ENCODE results near the gene KCNMB1. TPM values are rescaled to one million over a fixed set of nuclear protein-coding genes. Genes with fewer than 3 reads are reported as not detected.

KCNMB1 gene
- total and polyA plus RNA-seq, 2 of the 13 experiments (the other 11 are each of a cell fraction or from before 2014, with no cell fraction given) = not detected

DNA sequence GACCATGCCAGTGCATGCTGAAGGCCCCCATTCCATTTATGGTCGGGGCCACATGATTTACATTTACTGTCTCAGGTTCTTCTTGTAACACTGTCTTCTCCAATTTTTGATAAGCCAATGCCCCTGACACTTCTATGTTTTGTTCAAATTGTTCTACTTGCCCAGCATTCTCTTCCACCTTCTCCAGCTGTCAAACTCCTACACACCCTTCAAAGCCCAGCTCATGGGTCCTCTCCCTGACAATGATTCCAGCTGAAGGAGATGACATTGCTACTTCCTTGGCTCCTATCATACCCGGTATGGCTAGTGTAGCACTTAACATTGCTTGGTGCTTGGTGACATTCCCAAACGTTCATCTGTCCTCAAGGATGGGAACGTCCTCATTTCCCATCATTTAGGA is 41.1 kb upstream of the KCNMB1 start:
- FAIRE-seq = no peak
- ChIA-PET CTCF (ENCODE audit: low intra/inter-chr PET ratio, low total read pairs) (no interaction called here), POLR2A (no interaction called here)
- in situ Hi-C loops (cut with HindIII; ENCODE audit: extremely low pct_ligation_motif_present, low pct_unique_long_range_greater_than_20kb) = loop anchor here (5.0 kb wide), 1 partner anchor 192 kb away; no protein-coding TSS in a partner anchor
- H3K4me3 ChIP-seq (replicated peaks in 1 of 3; ENCODE audit: insufficient read depth in 1 of 3, low read depth in 2 of 3, low read length in 3 of 3) = no peak overlapping the region
- H3K79me2 ChIP-seq (ENCODE audit: insufficient read depth, low read length) = no peaks in the 10 kb centered on the region
- intact Hi-C loops (cut with micrococcal nuclease; ENCODE audit: unreplicated experiment) = no loop called here
- H4K20me1 ChIP-seq (ENCODE audit: insufficient read depth, low read length) = no peaks in the 10 kb centered on the region
- no peak for ATAC-seq
- no peaks in the 10 kb centered on the region for H3K9me3 ChIP-seq (ENCODE audit: low read length)
- peaks cover 0 to 32% of the 10 kb centered on the region in 2 experiments; a peak in 3 of 5 replicates for H3K27me3 ChIP-seq (ENCODE audit: control insufficient read depth in 1 of 2, insufficient read depth in 2 of 2, low read length in 2 of 2)
- no peak overlapping the region for H2AFZ ChIP-seq (ENCODE audit: low read length)
- H3K36me3 ChIP-seq (replicated peaks in 1 of 2; ENCODE audit: control insufficient read depth in 1 of 2, insufficient read depth in 2 of 2, low read length in 2 of 2) = no peaks in the 10 kb centered on the region
- no peak for DNase-seq (ENCODE audit: low spot score)
- H3K27ac ChIP-seq (ENCODE audit: extremely low read length, insufficient read depth, low read length) = no peak overlapping the region
- no TSS peak for BruUV-seq (replicated peaks)
- H3K4me1 ChIP-seq (ENCODE audit: insufficient read depth, low read length) = no peaks in the 10 kb centered on the region
- no peak overlapping the region for H3K4me2 ChIP-seq (ENCODE audit: low read depth, low read length)
- no peak for TF ChIP-seq JDP2 (CRISPR knock-in tag; IDR thresholded peaks at IDR 0.05; ENCODE audit: borderline replicate concordance)
- no peak for TF ChIP-seq ELF4 (CRISPR knock-in tag; IDR thresholded peaks at IDR 0.05; ENCODE audit: borderline replicate concordance)
- no peak for TF ChIP-seq KLF16 (CRISPR knock-in tag; IDR thresholded peaks at IDR 0.05)
- no peak for TF ChIP-seq ZNF761 (CRISPR knock-in tag; conservative IDR thresholded peaks at IDR 0.05)
- no peak for TF ChIP-seq SKI (IDR thresholded peaks at IDR 0.05; ENCODE audit: partially characterized antibody)
- TF ChIP-seq, protein P1, sequence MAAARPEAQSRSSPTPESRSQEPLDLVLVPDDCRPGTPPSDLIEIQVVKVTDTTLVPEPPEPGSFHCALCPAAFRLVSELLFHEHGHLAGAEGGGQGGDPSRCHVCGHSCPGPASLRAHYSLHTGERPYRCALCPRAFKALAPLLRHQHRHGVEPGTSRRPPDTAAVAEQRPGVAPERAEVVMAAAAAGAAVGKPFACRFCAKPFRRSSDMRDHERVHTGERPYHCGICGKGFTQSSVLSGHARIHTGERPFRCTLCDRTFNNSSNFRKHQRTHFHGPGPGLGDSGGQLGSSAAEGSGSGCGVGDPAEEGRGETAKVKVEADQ (CRISPR knock-in tag; IDR thresholded peaks at IDR 0.05; ENCODE audit: borderline replicate concordance) = no peak
- TF ChIP-seq, protein P2, sequence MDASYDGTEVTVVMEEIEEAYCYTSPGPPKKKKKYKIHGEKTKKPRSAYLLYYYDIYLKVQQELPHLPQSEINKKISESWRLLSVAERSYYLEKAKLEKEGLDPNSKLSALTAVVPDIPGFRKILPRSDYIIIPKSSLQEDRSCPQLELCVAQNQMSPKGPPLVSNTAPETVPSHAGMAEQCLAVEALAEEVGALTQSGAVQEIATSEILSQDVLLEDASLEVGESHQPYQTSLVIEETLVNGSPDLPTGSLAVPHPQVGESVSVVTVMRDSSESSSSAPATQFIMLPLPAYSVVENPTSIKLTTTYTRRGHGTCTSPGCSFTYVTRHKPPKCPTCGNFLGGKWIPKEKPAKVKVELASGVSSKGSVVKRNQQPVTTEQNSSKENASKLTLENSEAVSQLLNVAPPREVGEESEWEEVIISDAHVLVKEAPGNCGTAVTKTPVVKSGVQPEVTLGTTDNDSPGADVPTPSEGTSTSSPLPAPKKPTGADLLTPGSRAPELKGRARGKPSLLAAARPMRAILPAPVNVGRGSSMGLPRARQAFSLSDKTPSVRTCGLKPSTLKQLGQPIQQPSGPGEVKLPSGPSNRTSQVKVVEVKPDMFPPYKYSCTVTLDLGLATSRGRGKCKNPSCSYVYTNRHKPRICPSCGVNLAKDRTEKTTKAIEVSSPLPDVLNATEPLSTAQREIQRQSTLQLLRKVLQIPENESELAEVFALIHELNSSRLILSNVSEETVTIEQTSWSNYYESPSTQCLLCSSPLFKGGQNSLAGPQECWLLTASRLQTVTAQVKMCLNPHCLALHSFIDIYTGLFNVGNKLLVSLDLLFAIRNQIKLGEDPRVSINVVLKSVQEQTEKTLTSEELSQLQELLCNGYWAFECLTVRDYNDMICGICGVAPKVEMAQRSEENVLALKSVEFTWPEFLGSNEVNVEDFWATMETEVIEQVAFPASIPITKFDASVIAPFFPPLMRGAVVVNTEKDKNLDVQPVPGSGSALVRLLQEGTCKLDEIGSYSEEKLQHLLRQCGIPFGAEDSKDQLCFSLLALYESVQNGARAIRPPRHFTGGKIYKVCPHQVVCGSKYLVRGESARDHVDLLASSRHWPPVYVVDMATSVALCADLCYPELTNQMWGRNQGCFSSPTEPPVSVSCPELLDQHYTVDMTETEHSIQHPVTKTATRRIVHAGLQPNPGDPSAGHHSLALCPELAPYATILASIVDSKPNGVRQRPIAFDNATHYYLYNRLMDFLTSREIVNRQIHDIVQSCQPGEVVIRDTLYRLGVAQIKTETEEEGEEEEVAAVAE (CRISPR knock-in tag; IDR thresholded peaks at IDR 0.05; ENCODE audit: borderline replicate concordance) = no peak
- no peak for TF ChIP-seq EED (CRISPR knock-in tag; IDR thresholded peaks at IDR 0.05)
- TF ChIP-seq ZNF549 (CRISPR knock-in tag; IDR thresholded peaks at IDR 0.05) = no peak
- no peak for TF ChIP-seq RXRA (CRISPR knock-in tag; IDR thresholded peaks at IDR 0.05)
- 5% methylated on average over 4 of the region's 4 CpGs for WGBS (ENCODE audit: low lambda C conversion rate)
- no peak overlapping the region for H3K9ac ChIP-seq (ENCODE audit: insufficient read depth, low read depth, low read length)
